B cell (primary cell): ENCODE data around the gene PLPP3. TPM values are rescaled to one million over a fixed set of nuclear protein-coding genes. Genes with fewer than 3 reads are reported as not detected.

Experiments
- ATAC-seq: fragments of 200-7000 bp; cut with Tn5 transposase; one replicate; pipeline ENCODE4 v1.10.0; 2021; ENCODE audit warnings: low read depth, mild to moderate bottlenecking, moderate number of reproducible peaks, moderate library complexity
- CTCF ChIA-PET: fragments of 350-600 bp; sonication (Branson Sonifier 250); formaldehyde crosslinking; loops from one replicate; lab custom pipeline; 2021; ENCODE audit warnings: antibody characterized with exemption, inconsistent platforms; lab: Charles Lee
- POLR2A ChIA-PET: fragments of 350-600 bp; sonication (Branson Sonifier 250); formaldehyde crosslinking; loops from one replicate; lab custom pipeline; 2021; ENCODE audit warnings: antibody characterized with exemption; lab: Charles Lee
- DNase-seq: peaks from one replicate; pipeline ENCODE4 v3.0.0; 2013
- H2AFZ ChIP-seq: 2 replicates; pipeline ENCODE4 v1.6.1; 2012; ENCODE audit warnings: mild to moderate bottlenecking, low read depth, low read length; ENCODE audit not compliant: insufficient read depth, poor library complexity, severe bottlenecking
- H3K27ac ChIP-seq, 2 donors: 1 replicate in 1 of 2; 2 replicates in 1 of 2; pipeline ENCODE4 v1.5.1; 2012 to 2013; ENCODE audit warnings: low read length in 2 of 2, mild to moderate bottlenecking in 2 of 2, moderate library complexity in 1 of 2
- H3K27me3 ChIP-seq, 4 experiments: fragments of 200-600 bp in 1 of 4; sonication (generic) in 1 of 4; replicated peaks in 1 of 4; 1 replicate in 2 of 4; 2 replicates in 2 of 4; pipeline versions ENCODE4 v1.6.1 to v1.7.0; 2013 to 2016; ENCODE audit warnings: low read length in 3 of 4, mild to moderate bottlenecking in 2 of 4, mixed read lengths in 1 of 4, moderate library complexity in 1 of 4; ENCODE audit not compliant: insufficient read depth in 4 of 4, control insufficient read depth in 3 of 4; ENCODE audit errors: control extremely low read depth in 1 of 4
- H3K36me3 ChIP-seq, 2 experiments: replicated peaks in 1 of 2; 1 replicate in 1 of 2; 2 replicates in 1 of 2; pipeline versions ENCODE4 v1.6.1 to v1.7.1; 2013; ENCODE audit warnings: low read length in 1 of 2; ENCODE audit not compliant: insufficient read depth in 2 of 2, control insufficient read depth in 1 of 2; ENCODE audit errors: control extremely low read depth in 1 of 2, extremely low read depth in 1 of 2
- H3K4me1 ChIP-seq, 2 donors: fragments of 200-600 bp in 1 of 2; sonication (generic) in 1 of 2; 1 replicate in 1 of 2; 2 replicates in 1 of 2; pipeline versions ENCODE4 v1.5.1 to v1.6.1; 2013 to 2017; ENCODE audit warnings: low read length in 2 of 2; ENCODE audit not compliant: control insufficient read depth in 2 of 2, insufficient read depth in 2 of 2
- H3K4me2 ChIP-seq: replicated peaks from 2 replicates; pipeline ENCODE3; 2012; ENCODE audit warnings: mild to moderate bottlenecking, low read depth, low read length; ENCODE audit not compliant: poor library complexity, severe bottlenecking
- H3K4me3 ChIP-seq, 5 experiments: fragments of 200-600 bp in 1 of 5; sonication (generic) in 1 of 5; 1 replicate in 3 of 5; 2 replicates in 2 of 5; pipeline versions ENCODE4 v1.5.1 to v1.7.0; 2011 to 2016; ENCODE audit warnings: low read length in 4 of 5, mild to moderate bottlenecking in 4 of 5, low read depth in 2 of 5, control low read depth in 1 of 5, moderate library complexity in 1 of 5; ENCODE audit not compliant: insufficient read depth in 1 of 5; ENCODE audit errors: control extremely low read depth in 1 of 5, extremely low read depth in 1 of 5
- H3K79me2 ChIP-seq: fragments of 200-600 bp; sonication (generic); one replicate; pipeline ENCODE4 v1.6.0; 2016; ENCODE audit warnings: low read length; ENCODE audit not compliant: control insufficient read depth, insufficient read depth
- H3K9ac ChIP-seq: fragments of 200-600 bp; sonication (generic); 2 replicates; pipeline ENCODE4 v1.6.1; 2017; ENCODE audit warnings: mild to moderate bottlenecking, low read length, moderate library complexity
- H3K9me3 ChIP-seq, 3 donors: one replicate each; pipeline versions ENCODE4 v1.6.1 to v1.7.1; 2013; ENCODE audit warnings: low read length in 2 of 3; ENCODE audit not compliant: control insufficient read depth in 2 of 3, insufficient read depth in 1 of 3; ENCODE audit errors: control extremely low read depth in 1 of 3
- H4K20me1 ChIP-seq: 2 replicates; pipeline ENCODE4 v1.6.0; 2012; ENCODE audit warnings: mild to moderate bottlenecking, low read length; ENCODE audit not compliant: insufficient read depth, control insufficient read depth, poor library complexity, severe bottlenecking
- H3K27ac Mint-ChIP-seq: one replicate; pipeline ENCODE4 v1.8.0; 2021; ENCODE audit warnings: mixed read lengths
- H3K27me3 Mint-ChIP-seq: one replicate; pipeline ENCODE4 v1.8.0; 2021; ENCODE audit warnings: mixed read lengths
- H3K4me1 Mint-ChIP-seq: one replicate; pipeline ENCODE4 v1.8.0; 2021; ENCODE audit warnings: mixed read lengths
- H3K4me3 Mint-ChIP-seq: one replicate; pipeline ENCODE4 v1.8.0; 2021; ENCODE audit warnings: mixed read lengths
- H3K9me3 Mint-ChIP-seq: one replicate; pipeline ENCODE4 v1.8.0; 2022; ENCODE audit warnings: mixed read lengths; ENCODE audit not compliant: insufficient read depth
- EZH2 ChIP-seq: IDR thresholded peaks from 2 replicates; pipeline ENCODE4 v1.6.1; 2012; ENCODE audit warnings: borderline replicate concordance, low read depth, mild to moderate bottlenecking, moderate library complexity, low read length; ENCODE audit not compliant: insufficient read depth, poor library complexity, severe bottlenecking
- WGBS: methylation state at CpG from one replicate; pipeline ENCODE4 v1.1.5; 2013; ENCODE audit warnings: missing lambda C conversion rate; ENCODE audit not compliant: insufficient coverage; 5-methylcytosine and 5-hydroxymethylcytosine counted together
- intact Hi-C: fragments of 100-400 bp; cut with micrococcal nuclease; formaldehyde crosslinking; loops from one replicate; pipeline ENCODE4 v1.10.0; 2022
- polyA plus RNA-seq: library from polyadenylated mRNA; depleted of rRNA; stranded (reverse); fragments of >200 nt; gene quantifications from 2 replicates; pipeline ENCODE4 v1.2.3, GENCODE V29; 2012
- total RNA-seq, 2 donors: library from RNA; stranded (reverse); fragments of 120-200 nt in 1 of 2; gene quantifications; 1 replicate in 1 of 2; 2 replicates in 1 of 2; pipeline versions ENCODE4 v1.2.3 to v1.2.4, GENCODE V29; 2013 to 2022
- TF ChIP-seq, protein P1 (sequence below): fragments of 200-600 bp; IDR thresholded peaks from one replicate; pipeline ENCODE4 v1.8.0; 2022; ENCODE audit warnings: antibody characterized with exemption, mild to moderate bottlenecking

The PLPP3 gene
- total and polyA plus RNA-seq, 2 donors (not counting 1 experiment from before 2014, with no cell fraction given): 1.8 to 2.9 TPM

DNA sequence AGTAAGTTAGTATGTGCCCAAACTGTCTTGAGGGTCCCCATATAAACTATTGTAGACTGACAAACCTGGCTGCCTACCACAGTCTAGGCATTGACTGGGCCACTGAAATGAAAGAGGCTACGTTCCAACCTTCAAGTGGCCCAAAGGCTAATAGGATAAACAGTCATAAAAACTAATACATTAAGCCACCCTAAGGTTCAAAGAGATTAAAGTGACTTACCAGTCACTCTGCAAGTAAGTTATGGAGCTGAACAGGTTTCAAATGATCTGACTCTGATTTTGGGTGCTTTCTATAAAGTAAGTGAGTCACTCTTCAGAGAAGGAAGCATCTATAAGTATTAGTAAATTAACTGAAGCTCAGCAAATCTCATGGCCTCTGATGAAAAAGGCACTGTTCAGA lies 38.0 kb downstream of the PLPP3 start:
- Mint-ChIP-seq H3K9me3 (no peaks in the 10 kb centered on the region), H3K4me1 (no peaks in the 10 kb centered on the region), H3K27me3 (no peaks in the 10 kb centered on the region), H3K4me3 (no peak overlapping the region), H3K27ac (no peak overlapping the region)
- no peak for TF ChIP-seq EZH2
- TF ChIP-seq, protein P1, sequence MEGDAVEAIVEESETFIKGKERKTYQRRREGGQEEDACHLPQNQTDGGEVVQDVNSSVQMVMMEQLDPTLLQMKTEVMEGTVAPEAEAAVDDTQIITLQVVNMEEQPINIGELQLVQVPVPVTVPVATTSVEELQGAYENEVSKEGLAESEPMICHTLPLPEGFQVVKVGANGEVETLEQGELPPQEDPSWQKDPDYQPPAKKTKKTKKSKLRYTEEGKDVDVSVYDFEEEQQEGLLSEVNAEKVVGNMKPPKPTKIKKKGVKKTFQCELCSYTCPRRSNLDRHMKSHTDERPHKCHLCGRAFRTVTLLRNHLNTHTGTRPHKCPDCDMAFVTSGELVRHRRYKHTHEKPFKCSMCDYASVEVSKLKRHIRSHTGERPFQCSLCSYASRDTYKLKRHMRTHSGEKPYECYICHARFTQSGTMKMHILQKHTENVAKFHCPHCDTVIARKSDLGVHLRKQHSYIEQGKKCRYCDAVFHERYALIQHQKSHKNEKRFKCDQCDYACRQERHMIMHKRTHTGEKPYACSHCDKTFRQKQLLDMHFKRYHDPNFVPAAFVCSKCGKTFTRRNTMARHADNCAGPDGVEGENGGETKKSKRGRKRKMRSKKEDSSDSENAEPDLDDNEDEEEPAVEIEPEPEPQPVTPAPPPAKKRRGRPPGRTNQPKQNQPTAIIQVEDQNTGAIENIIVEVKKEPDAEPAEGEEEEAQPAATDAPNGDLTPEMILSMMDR: no peak
- Histone ChIP-seq H3K4me2 (no peak overlapping the region), H3K36me3 (no peaks in the 10 kb centered on the region), H3K4me1 (no peaks in the 10 kb centered on the region), H3K27ac (no peak overlapping the region), H3K9ac (no peak overlapping the region), H3K79me2 (peaks cover 6% of the 10 kb centered on the region), H3K4me3 (no peak overlapping the region), H3K9me3 (no peaks in the 10 kb centered on the region), H3K27me3 (no peaks in the 10 kb centered on the region), H2AFZ (no peak overlapping the region), H4K20me1 (no peaks in the 10 kb centered on the region)
- no peak for DNase-seq
- no CpG with 5 or more reads among the region's 1 CpG for WGBS
- no peak for ATAC-seq
- ChIA-PET POLR2A (no interaction called here), CTCF (interaction anchor here (0.5 kb wide), 1 partner anchor 290 kb away, joined by 3 read pairs; no protein-coding TSS in a partner anchor)
- intact Hi-C loops: no loop called here

DNA sequence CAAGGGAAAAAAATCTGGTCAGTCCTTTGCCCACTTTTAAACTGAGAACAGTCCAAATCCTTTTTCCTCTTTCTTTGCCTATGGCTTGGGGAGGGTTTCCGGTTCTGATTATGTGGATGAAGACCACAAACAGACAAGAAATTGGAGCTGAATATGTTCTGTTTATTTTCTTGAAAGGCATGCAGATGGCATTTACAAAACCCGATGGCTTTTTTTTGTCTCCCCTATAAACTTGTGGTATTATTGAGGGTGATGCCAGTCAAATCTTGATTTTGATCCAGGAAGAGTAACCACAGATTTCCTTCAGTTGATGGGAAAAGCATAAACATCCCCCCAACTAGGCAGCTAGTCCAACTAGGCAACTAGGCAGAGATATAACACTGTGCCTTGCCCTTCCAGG lies 38.9 kb downstream of the PLPP3 start:
- peaks cover 6% of the 10 kb centered on the region for H3K79me2 ChIP-seq
- no peaks in the 10 kb centered on the region for H3K27me3 ChIP-seq
- no peak overlapping the region for H3K27ac ChIP-seq
- no peaks in the 10 kb centered on the region for H4K20me1 ChIP-seq
- H3K36me3 ChIP-seq: no peaks in the 10 kb centered on the region
- POLR2A ChIA-PET: no interaction called here
- no peaks in the 10 kb centered on the region for H3K9me3 Mint-ChIP-seq
- H3K9ac ChIP-seq: no peak overlapping the region
- H3K27me3 Mint-ChIP-seq: no peaks in the 10 kb centered on the region
- TF ChIP-seq, protein P1: no peak
- TF ChIP-seq EZH2: no peak
- no peak overlapping the region for H3K4me3 ChIP-seq
- no peaks in the 10 kb centered on the region for H3K4me1 Mint-ChIP-seq
- H2AFZ ChIP-seq: no peak overlapping the region
- intact Hi-C loops: no loop called here
- no peak overlapping the region for H3K4me2 ChIP-seq
- H3K4me3 Mint-ChIP-seq: no peak overlapping the region
- ATAC-seq (no peak), DNase-seq (no peak)
- no CpG with 5 or more reads among the region's 2 CpGs for WGBS
- H3K9me3 ChIP-seq: no peaks in the 10 kb centered on the region
- no peaks in the 10 kb centered on the region for H3K4me1 ChIP-seq
- CTCF ChIA-PET: no interaction called here
- H3K27ac Mint-ChIP-seq: no peak overlapping the region
